Dendritic cell treated with granulocyte-macrophage colony-stimulating factor and Interleukin-4, amounts not matched to agents 40 ng/mL and 50 ng/mL, for 4 days (primary cell): ENCODE results near the gene C6orf132.
"Not testable (repeated sequence)": the region's sequence is repeated elsewhere in the genome, so short reads cannot be mapped to it uniquely, and the experiment has no call there.

ENCODE experiments used
- H3K27ac Mint-ChIP-seq: one replicate; pipeline ENCODE4 v1.8.0; 2022; ENCODE audit warnings: mild to moderate bottlenecking, mixed read lengths
- H3K27me3 Mint-ChIP-seq: one replicate; pipeline ENCODE4 v1.8.0; 2022; ENCODE audit warnings: mild to moderate bottlenecking, mixed read lengths
- H3K36me3 Mint-ChIP-seq: one replicate; pipeline ENCODE4 v1.8.0; 2022; ENCODE audit warnings: low read depth, mixed read lengths
- H3K4me1 Mint-ChIP-seq: one replicate; pipeline ENCODE4 v1.8.0; 2022; ENCODE audit warnings: low read depth, mixed read lengths
- H3K4me3 Mint-ChIP-seq: one replicate; pipeline ENCODE4 v1.8.0; 2022; ENCODE audit warnings: mild to moderate bottlenecking, moderate library complexity, mixed read lengths
- H3K9me3 Mint-ChIP-seq: one replicate; pipeline ENCODE4 v1.8.0; 2022; ENCODE audit warnings: mixed read lengths
- intact Hi-C: fragments of 100-400 bp; cut with micrococcal nuclease; formaldehyde crosslinking; loops from one replicate; pipeline ENCODE4 v1.15.0; 2022

The C6orf132 gene

DNA sequence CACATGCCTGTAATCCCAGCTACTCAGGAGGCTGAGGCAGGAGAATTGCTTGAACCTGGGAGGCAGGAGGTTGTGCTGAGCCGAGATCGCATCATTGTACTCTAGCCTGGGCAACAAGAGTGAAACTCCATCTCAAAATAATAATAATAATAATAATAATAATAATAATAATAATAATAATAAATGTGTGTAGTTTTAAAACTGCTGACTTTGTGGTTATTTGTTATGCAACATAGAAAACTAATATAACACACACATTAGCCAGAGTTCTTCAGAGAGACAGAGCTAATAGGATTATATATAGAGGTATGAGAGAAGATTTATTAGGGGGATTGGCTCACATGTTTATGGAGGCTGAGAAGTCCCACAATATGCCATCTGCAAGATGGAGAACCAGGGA lies 27.4 kb upstream of the C6orf132 start:
- H3K9me3 Mint-ChIP-seq, H3K27me3 Mint-ChIP-seq, intact Hi-C loops, H3K4me1 Mint-ChIP-seq, H3K27ac Mint-ChIP-seq, H3K4me3 Mint-ChIP-seq, H3K36me3 Mint-ChIP-seq: not testable (repeated sequence)

DNA sequence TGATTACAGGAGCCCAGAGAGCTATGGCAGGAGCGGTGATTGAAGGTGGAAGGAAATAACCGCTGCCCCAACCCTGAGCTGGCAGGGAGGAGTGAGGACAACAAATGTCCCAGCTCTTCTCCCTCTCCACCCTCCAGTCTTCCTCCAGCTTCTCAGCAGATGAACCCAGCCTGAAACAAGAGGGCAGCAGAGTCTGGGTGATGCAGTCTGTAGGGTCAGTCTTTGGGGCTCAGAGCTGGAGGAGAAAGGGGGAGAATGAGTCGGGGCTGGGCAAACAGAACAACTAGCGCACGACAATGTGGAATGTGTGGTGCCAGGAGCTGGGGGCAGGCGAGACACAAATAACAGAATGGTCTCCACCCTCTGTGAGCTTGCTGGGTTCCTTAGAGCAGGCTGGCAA lies 26.2 kb upstream of the C6orf132 start:
- peaks cover 6% of the 10 kb centered on the region for H3K27me3 Mint-ChIP-seq
- no peak overlapping the region for H3K4me3 Mint-ChIP-seq
- peaks cover 9% of the 10 kb centered on the region for H3K4me1 Mint-ChIP-seq
- no peaks in the 10 kb centered on the region for H3K36me3 Mint-ChIP-seq
- intact Hi-C loops = no loop called here
- no peaks in the 10 kb centered on the region for H3K9me3 Mint-ChIP-seq
- H3K27ac Mint-ChIP-seq = no peak overlapping the region

GRCh38 chr6:42166444-42167141 lies 24.2 kb upstream of the C6orf132 start:
- peaks cover 9% of the 10 kb centered on the region for H3K4me1 Mint-ChIP-seq
- H3K36me3 Mint-ChIP-seq = no peaks in the 10 kb centered on the region
- intact Hi-C loops = loop anchor here (1.0 kb wide), 1 partner anchor 91 kb away; no protein-coding TSS in a partner anchor
- H3K9me3 Mint-ChIP-seq = no peaks in the 10 kb centered on the region
- H3K27ac Mint-ChIP-seq = no peak overlapping the region
- no peak overlapping the region for H3K4me3 Mint-ChIP-seq
- peaks cover 12% of the 10 kb centered on the region for H3K27me3 Mint-ChIP-seq

- Mint-ChIP-seq H3K27ac (no peak overlapping the region), H3K4me3 (no peak overlapping the region), H3K27me3 (peaks cover 25% of the 10 kb centered on the region), H3K36me3 (no peaks in the 10 kb centered on the region), H3K9me3 (no peaks in the 10 kb centered on the region), H3K4me1 (peaks cover 9% of the 10 kb centered on the region)
- intact Hi-C loops = no loop called here
Measured at GRCh38 chr6:42165016-42165415, 22.6 kb upstream of the C6orf132 start.

- no peaks in the 10 kb centered on the region for H3K36me3 Mint-ChIP-seq
- peaks cover 9% of the 10 kb centered on the region for H3K4me1 Mint-ChIP-seq
- no peaks in the 10 kb centered on the region for H3K9me3 Mint-ChIP-seq
- H3K27ac Mint-ChIP-seq = no peak overlapping the region
- H3K27me3 Mint-ChIP-seq = peaks cover 25% of the 10 kb centered on the region
- intact Hi-C loops = no loop called here
- no peak overlapping the region for H3K4me3 Mint-ChIP-seq
Measured at GRCh38 chr6:42163981-42164380, 21.6 kb upstream of the C6orf132 start.

DNA sequence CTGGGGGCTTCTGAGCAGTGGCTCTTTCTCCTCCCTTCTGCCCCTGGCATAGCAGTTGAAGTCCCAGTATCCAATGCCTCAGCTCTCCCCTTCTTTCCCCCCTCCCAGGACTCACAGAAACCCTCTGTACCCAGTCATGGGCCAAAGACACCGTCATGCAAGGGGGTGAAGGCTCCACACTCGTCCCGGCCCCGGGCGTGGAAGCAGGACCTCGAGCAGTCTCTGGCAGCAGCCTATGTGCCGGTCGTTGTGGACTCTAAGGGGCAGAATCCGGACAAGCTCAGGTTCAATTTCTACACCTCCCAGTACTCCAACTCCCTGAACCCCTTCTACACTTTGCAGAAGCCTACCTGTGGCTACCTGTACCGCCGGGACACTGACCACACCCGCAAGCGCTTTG lies 20.4 kb upstream of the C6orf132 start:
- no peaks in the 10 kb centered on the region for H3K9me3 Mint-ChIP-seq
- no peak overlapping the region for H3K4me3 Mint-ChIP-seq
- H3K4me1 Mint-ChIP-seq = peaks cover 9% of the 10 kb centered on the region
- H3K27ac Mint-ChIP-seq = no peak overlapping the region
- intact Hi-C loops = no loop called here
- peaks cover 18% of the 10 kb centered on the region for H3K27me3 Mint-ChIP-seq
- no peaks in the 10 kb centered on the region for H3K36me3 Mint-ChIP-seq

DNA sequence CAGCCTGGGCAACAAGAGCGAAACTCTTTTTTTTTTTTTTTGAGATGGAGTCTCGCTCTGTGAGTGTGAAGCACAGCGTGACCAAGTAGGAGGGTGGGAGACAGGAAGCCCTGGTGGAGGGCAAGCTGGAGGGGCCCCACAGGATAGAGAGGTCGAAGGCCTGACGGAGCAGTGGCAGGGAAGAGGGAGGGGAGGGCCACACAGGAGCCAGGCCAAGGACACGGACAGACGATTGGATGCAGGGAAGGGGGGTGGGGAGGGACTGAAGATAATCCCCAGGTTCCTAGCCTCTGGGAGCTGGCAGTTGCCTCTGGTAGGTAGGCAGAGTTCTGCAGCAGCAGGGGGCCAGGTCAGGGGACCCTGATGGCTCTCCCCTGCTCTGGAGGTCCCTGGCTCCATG lies 20.0 kb upstream of the C6orf132 start:
- Mint-ChIP-seq H3K4me3 (no peak overlapping the region), H3K36me3 (no peaks in the 10 kb centered on the region), H3K4me1 (peaks cover 9% of the 10 kb centered on the region), H3K27ac (no peak overlapping the region), H3K9me3 (no peaks in the 10 kb centered on the region), H3K27me3 (peaks cover 18% of the 10 kb centered on the region)
- intact Hi-C loops = no loop called here

- Mint-ChIP-seq H3K4me3 (no peak overlapping the region), H3K27ac (no peak overlapping the region)
Measured at GRCh38 chr6:42159431-42160024, 17.1 kb upstream of the C6orf132 start.

DNA sequence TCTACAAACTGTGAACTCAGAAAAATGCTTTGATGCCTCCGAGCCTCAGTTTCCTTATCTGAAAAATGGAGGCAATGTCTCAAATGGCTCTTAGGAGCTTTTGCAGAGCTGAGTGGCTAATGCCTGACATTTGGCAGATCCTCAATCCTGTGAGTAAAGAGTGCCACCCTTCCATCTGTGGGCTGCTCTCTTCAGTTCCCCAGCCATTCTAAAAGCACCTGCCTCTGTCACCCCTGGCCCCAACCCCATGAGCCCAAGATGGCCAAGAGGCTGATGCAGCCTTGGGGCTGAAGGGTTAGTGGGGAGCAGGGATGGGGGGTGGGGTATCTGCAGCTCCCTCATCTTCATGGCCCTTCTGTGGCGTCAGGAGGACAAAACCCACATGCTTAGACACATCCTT lies 16.2 kb upstream of the C6orf132 start:
- intact Hi-C loops = no loop called here
- Mint-ChIP-seq H3K27ac (no peak overlapping the region), H3K27me3 (peaks cover 21% of the 10 kb centered on the region), H3K4me3 (no peak overlapping the region), H3K9me3 (no peaks in the 10 kb centered on the region), H3K4me1 (no peaks in the 10 kb centered on the region), H3K36me3 (no peaks in the 10 kb centered on the region)

More at GRCh38 chr6:42159431-42160024, 17.1 kb upstream of the C6orf132 start:
- Mint-ChIP-seq H3K27me3 (peaks cover 18% of the 10 kb centered on the region), H3K36me3 (no peaks in the 10 kb centered on the region), H3K9me3 (no peaks in the 10 kb centered on the region), H3K4me1 (peaks cover 5% of the 10 kb centered on the region)
- intact Hi-C loops = no loop called here

DNA sequence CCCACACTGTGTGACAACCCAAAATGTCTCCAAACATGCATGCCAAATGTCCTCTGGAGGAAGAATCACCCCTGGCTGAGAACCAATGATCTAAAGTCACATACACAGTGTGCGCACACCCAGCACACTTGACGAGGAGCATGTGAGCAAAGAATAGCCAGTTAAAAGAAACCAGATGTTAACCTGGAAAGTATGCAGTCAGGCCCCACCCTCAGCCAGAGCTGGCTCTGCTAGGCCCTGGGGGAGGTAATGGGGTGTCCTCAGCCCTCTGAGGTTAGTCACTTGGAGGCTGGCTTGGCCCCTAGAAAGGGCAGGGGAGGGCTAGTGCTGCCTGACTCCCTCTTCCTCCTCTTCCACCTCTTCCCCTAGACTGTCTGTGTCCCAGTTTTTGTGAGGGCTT lies 15.6 kb upstream of the C6orf132 start:
- Mint-ChIP-seq H3K4me3 (no peak overlapping the region), H3K4me1 (no peaks in the 10 kb centered on the region), H3K27me3 (peaks cover 23% of the 10 kb centered on the region), H3K27ac (no peak overlapping the region), H3K9me3 (no peaks in the 10 kb centered on the region), H3K36me3 (no peaks in the 10 kb centered on the region)
- intact Hi-C loops = no loop called here

DNA sequence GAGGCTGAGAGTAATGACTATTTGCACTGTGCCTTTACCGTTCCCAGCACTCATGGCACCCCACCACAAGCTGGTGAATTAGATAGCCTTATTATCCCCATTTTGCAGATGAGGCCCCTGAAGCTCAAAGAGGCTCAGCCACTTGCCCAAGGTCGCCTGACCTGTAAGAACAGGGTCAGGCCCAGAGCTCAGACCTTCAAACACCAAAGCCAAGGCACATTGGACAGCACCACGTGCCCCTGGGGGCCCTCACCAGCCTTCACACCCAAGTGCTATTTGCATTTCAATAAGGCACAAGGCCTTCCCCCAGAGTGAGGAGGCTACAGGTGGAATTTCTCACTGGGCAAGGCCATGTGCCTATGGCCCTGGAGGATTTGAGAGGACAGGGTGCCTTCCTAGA lies 14.2 kb upstream of the C6orf132 start:
- no peak overlapping the region for H3K27ac Mint-ChIP-seq
- intact Hi-C loops = no loop called here

DNA sequence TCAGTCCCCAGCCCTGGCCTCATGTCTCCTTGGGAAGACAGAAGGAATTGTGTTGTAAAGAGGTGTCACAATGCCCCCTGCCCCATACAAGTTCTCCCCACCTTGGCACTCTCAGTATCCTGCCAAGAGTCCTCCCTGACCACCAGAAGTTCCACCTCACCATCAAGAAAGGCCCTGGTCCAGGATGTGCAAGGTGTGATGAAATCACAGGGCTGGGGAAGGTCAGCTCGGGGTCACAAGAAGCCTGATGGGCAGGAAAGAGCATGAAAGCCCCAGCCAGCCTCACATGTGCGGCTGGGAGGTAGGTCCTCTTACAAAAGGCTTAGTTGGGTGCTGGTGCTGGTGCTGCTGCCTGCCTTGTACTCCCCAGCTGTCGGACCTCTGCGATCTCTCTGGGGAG lies 12.9 kb upstream of the C6orf132 start:
- Mint-ChIP-seq H3K4me3 (no peak overlapping the region), H3K27me3 (peaks cover 7% of the 10 kb centered on the region), H3K4me1 (no peaks in the 10 kb centered on the region), H3K9me3 (no peaks in the 10 kb centered on the region), H3K36me3 (no peaks in the 10 kb centered on the region), H3K27ac (no peak overlapping the region)
- intact Hi-C loops = no loop called here

More for the DNA sequence above, 14.2 kb upstream of the C6orf132 start:
- H3K9me3 Mint-ChIP-seq = no peaks in the 10 kb centered on the region
- no peak overlapping the region for H3K4me3 Mint-ChIP-seq
- H3K27me3 Mint-ChIP-seq = peaks cover 19% of the 10 kb centered on the region
- no peaks in the 10 kb centered on the region for H3K36me3 Mint-ChIP-seq
- no peaks in the 10 kb centered on the region for H3K4me1 Mint-ChIP-seq

GRCh38 chr6:42154461-42155209 lies 12.2 kb upstream of the C6orf132 start:
- Mint-ChIP-seq H3K27ac (no peak overlapping the region), H3K36me3 (no peaks in the 10 kb centered on the region), H3K9me3 (no peaks in the 10 kb centered on the region), H3K4me3 (no peak overlapping the region), H3K27me3 (peaks cover 6% of the 10 kb centered on the region), H3K4me1 (no peaks in the 10 kb centered on the region)
- intact Hi-C loops = no loop called here

DNA sequence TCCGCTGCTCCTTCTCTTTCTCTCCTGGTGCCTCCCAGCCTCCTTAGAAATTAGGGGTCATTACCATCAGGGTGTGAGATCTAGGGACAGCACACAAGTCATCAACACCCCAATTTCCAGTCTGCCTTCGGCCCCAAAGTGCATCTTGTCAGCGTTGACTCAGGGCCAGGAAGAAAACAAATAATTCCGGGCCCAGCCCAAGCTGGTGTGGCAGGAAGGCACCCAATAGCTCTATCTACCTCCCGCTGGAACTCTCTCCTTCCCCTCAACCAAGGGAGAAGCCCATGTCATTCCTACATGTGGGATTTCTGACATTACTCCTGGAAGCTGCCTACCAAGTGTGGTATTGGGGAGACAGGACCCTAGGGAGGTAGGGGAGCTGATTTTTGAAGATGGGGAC lies 11.5 kb upstream of the C6orf132 start:
- H3K4me1 Mint-ChIP-seq = no peaks in the 10 kb centered on the region
- intact Hi-C loops = no loop called here
- no peak overlapping the region for H3K27ac Mint-ChIP-seq
- no peaks in the 10 kb centered on the region for H3K9me3 Mint-ChIP-seq
- no peak overlapping the region for H3K4me3 Mint-ChIP-seq
- no peaks in the 10 kb centered on the region for H3K36me3 Mint-ChIP-seq
- peaks cover 10% of the 10 kb centered on the region for H3K27me3 Mint-ChIP-seq
